Adipocyte (in vitro differentiated cells): ENCODE results near the gene CPTP.

Experiments
- DNase-seq: peaks from one replicate; pipeline ENCODE4 v3.0.0-alpha.2; 2015; ENCODE audit warnings: low read depth
- H3K27me3 ChIP-seq: replicated peaks from 2 replicates; pipeline ENCODE4 v1.7.0; 2013; ENCODE audit warnings: mild to moderate bottlenecking, low read length, moderate library complexity; ENCODE audit not compliant: control insufficient read depth, insufficient read depth
- H3K36me3 ChIP-seq: 2 replicates; pipeline ENCODE4 v1.7.0; 2013; ENCODE audit warnings: low read length, mild to moderate bottlenecking, moderate library complexity; ENCODE audit not compliant: control insufficient read depth, insufficient read depth, severe bottlenecking
- H3K4me1 ChIP-seq: 2 replicates; pipeline ENCODE4 v1.7.0; 2013; ENCODE audit warnings: mild to moderate bottlenecking, low read length, moderate library complexity; ENCODE audit not compliant: control insufficient read depth, insufficient read depth
- H3K4me3 ChIP-seq: 2 replicates; pipeline ENCODE4 v1.7.0; 2013; ENCODE audit warnings: mild to moderate bottlenecking, low read length, moderate library complexity
- H3K9ac ChIP-seq: 2 replicates; pipeline ENCODE4 v1.7.0; 2013; ENCODE audit warnings: mild to moderate bottlenecking, low read length, moderate library complexity
- H3K9me3 ChIP-seq: 2 replicates; pipeline ENCODE4 v1.7.0; 2013; ENCODE audit warnings: mild to moderate bottlenecking, low read length, moderate library complexity; ENCODE audit not compliant: control insufficient read depth

Gene CPTP

DNA sequence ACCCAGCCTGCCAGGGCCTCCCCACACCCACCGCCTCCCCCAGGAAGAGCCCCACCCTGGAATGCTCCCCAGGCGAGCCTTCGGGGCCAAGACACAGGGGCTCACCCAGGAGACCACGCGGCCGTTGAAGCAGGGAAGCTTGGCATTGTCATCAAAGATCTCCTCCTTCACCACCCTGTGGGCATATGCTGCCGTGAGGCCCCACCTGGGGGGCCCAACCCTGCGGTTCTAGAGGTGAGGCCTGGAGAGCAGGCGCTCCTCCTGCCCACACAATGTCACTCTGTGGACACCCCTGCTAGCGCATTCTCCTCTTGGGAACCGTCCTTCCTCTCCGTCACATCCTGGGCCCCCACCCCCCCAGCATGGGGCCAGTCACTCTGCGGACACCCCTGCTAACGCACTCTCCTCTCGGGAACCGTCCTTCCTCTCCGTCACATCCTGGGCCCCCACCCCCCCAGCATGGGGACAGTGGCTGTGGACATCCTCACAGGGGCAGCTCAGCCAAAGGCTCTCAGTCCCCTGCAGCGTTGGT is 18.0 kb downstream of the CPTP start:
- Histone ChIP-seq H3K4me1 (peaks cover 34% of the 10 kb centered on the region), H3K9me3 (no peaks in the 10 kb centered on the region), H3K27me3 (no peaks in the 10 kb centered on the region), H3K36me3 (peaks cover 27% of the 10 kb centered on the region), H3K9ac (no peak overlapping the region), H3K4me3 (no peak overlapping the region)
- DNase-seq: no peak

DNA sequence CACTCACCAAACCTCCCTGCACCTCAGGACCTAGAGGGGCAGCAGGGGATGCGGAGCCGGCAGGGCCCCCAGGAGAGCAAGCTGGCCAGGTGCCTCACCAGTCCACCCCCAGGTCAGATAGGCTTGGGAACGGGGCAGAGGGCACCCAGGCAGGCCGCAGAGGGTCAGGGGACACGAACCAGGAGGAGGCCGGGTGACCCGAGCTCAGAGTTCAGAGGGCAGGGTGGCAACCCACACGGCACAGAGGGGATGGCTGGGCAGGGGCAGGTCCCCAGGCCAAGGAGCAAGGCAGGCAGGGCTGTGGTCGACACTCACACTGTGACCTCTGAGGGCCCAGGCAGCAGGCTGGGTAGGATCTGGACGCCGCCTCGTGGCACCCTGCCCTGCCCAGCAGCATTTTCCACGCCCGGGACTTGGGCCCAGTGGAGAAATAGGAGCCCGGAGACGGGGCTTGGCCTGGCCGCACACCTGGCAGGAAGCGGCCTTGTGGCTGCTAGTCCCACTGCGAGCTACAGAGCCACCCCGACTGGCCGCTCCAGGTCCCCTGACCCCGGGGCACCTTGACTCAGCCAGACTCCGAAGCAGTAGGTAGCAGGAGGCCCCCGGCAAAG is 19.3 kb downstream of the CPTP start:
- Histone ChIP-seq H3K36me3 (peaks cover 19% of the 10 kb centered on the region), H3K4me1 (peaks cover 36% of the 10 kb centered on the region), H3K9me3 (no peaks in the 10 kb centered on the region), H3K4me3 (no peak overlapping the region), H3K27me3 (no peaks in the 10 kb centered on the region), H3K9ac (no peak overlapping the region)
- no peak for DNase-seq

- no peaks in the 10 kb centered on the region for H3K9me3 ChIP-seq
- H3K36me3 ChIP-seq: peaks cover 15% of the 10 kb centered on the region
- peak overlapping the region; percentile 89 for H3K9ac ChIP-seq
- H3K4me3 ChIP-seq: peak overlapping the region; percentile 12
- no peaks in the 10 kb centered on the region for H3K27me3 ChIP-seq
- peak; percentile 77 for DNase-seq
- H3K4me1 ChIP-seq: peaks cover 36% of the 10 kb centered on the region
These were observed 20.2 kb downstream of the CPTP start for GRCh38 chr1:1344655-1345361.

GRCh38 chr1:1345384-1345783 is 20.8 kb downstream of the CPTP start:
- DNase-seq: no peak
- Histone ChIP-seq H3K4me1 (peaks cover 36% of the 10 kb centered on the region), H3K9me3 (no peaks in the 10 kb centered on the region), H3K36me3 (peaks cover 14% of the 10 kb centered on the region), H3K9ac (peak overlapping the region; percentile 89), H3K27me3 (no peaks in the 10 kb centered on the region), H3K4me3 (peak overlapping the region; percentile 12)

- peak overlapping the region; percentile 89 for H3K9ac ChIP-seq
These were observed 21.4 kb downstream of the CPTP start for GRCh38 chr1:1345860-1346500.

DNA sequence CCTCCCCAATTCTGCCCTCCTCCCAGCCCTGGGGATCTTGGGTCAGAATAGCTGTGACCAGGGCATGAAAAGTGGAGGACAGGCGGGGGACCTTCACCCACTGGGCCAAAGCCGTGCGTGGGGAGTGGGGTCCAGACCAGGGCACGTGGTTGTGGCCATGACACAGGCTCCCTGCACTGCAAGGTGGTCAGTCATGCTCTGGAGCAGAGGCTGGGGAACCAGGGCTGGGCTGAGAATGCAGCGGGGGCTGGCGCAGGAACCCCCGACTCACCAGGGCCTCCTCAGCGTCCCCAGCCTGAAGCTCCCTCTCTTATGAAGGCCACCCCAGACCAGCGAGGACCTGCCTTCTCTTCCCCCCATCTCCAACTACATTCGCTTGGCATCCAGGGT is 21.9 kb downstream of the CPTP start:
- H3K4me1 ChIP-seq: peaks cover 36% of the 10 kb centered on the region
- DNase-seq: no peak
- no peaks in the 10 kb centered on the region for H3K27me3 ChIP-seq
- H3K36me3 ChIP-seq: peaks cover 4% of the 10 kb centered on the region
- peak overlapping the region; percentile 54 for H3K4me3 ChIP-seq
- no peaks in the 10 kb centered on the region for H3K9me3 ChIP-seq
- H3K9ac ChIP-seq: peak overlapping the region; percentile 89

More at GRCh38 chr1:1345860-1346500, 21.4 kb downstream of the CPTP start:
- peaks cover 9% of the 10 kb centered on the region for H3K36me3 ChIP-seq
- H3K27me3 ChIP-seq: no peaks in the 10 kb centered on the region
- peak overlapping the region; percentile 54 for H3K4me3 ChIP-seq
- no peak for DNase-seq
- H3K9me3 ChIP-seq: no peaks in the 10 kb centered on the region
- peaks cover 36% of the 10 kb centered on the region for H3K4me1 ChIP-seq

GRCh38 chr1:1347026-1347595 is 22.5 kb downstream of the CPTP start:
- peak overlapping the region; percentile 89 for H3K9ac ChIP-seq
- DNase-seq: no peak
- no peaks in the 10 kb centered on the region for H3K27me3 ChIP-seq
- peaks cover 38% of the 10 kb centered on the region for H3K4me1 ChIP-seq
- no peaks in the 10 kb centered on the region for H3K36me3 ChIP-seq
- no peaks in the 10 kb centered on the region for H3K9me3 ChIP-seq
- H3K4me3 ChIP-seq: peak overlapping the region; percentile 89

DNA sequence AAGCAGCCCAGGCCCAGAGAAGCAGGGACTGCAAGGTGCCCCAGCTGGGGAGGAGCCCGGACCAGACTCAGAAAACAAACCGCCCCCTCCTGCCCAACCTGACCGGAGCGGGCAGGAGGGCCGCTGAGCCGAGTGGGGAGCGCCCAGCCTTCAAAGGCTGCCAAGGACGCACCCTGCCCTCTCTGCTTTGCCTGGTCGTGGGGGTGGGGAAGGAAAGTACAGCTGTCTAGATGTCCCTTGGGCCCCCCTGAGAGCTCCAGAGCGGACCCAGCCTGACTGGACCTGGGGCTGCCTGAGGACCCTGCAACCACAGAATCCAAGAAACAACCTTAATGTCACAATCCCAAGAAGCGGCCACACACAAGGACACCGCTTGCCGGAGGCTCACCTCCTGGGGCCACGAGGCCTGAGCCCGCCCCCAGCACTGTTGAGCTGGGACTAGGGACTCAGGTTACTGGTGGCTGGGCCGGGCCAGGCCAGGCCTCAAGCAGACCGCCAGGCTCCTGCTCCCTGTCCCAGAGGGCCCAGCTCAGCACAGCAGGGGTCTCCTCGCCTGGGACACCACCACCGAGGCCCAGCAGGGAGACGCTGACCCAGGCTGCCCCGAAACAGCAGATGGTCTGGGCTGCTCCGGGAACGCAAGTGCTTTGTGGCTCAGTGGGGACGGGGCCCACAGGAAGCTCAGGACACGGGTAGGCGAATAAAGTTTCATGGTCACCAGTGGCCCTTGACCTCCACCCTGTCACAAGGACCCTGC is 23.2 kb downstream of the CPTP start:
- H3K36me3 ChIP-seq: peaks cover 6% of the 10 kb centered on the region
- DNase-seq: peak; percentile 55
- no peaks in the 10 kb centered on the region for H3K27me3 ChIP-seq
- no peaks in the 10 kb centered on the region for H3K9me3 ChIP-seq
- H3K4me3 ChIP-seq: peak overlapping the region; percentile 89
- H3K4me1 ChIP-seq: peaks cover 46% of the 10 kb centered on the region
- H3K9ac ChIP-seq: peak overlapping the region; percentile 89

DNA sequence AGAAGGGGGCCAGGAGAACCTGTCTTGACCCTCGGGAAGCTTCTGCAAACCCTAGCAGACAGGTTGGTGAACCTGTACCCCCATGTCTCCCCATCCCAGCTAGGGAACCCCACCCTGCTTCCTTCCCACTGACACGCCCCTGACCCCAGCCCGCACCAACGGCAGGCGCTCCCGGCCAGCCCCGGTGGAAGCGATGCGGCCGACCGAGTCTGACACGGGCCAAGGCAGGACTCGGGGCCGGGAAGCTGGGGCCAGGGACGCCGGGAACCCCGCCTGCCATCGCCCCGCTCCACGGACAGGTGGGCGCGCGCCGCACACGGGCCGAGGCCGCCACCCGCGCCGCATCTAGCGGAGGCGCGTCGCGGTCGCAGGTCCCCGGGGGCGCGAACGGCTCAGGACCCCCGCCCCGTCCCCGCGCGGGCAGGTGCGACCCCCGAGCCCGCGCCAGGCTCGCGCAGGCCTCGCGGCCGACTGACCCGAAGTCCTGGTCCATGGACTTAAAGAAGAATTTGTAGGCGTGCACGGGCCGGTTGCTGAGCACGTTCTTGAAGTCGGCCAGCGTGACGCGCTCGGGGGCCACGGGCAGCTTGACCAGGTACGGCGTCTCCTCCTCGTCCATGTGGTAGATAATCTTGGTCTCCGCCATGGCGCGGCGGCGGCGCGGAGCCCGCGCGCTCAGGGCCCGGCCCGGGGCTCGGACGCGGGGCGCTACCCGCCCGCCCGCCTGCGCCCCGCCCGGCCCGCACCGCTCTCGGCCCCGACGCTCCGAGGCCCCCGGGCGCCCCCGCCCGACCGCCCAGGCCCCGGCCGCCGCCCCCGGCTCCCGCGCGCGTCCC is 24.0 kb downstream of the CPTP start:
- no peaks in the 10 kb centered on the region for H3K27me3 ChIP-seq
- H3K4me3 ChIP-seq: peak overlapping the region; percentile 89
- peaks cover 14% of the 10 kb centered on the region for H3K36me3 ChIP-seq
- H3K9ac ChIP-seq: peak overlapping the region; percentile 89
- no peak for DNase-seq
- H3K9me3 ChIP-seq: no peaks in the 10 kb centered on the region
- H3K4me1 ChIP-seq: peaks cover 53% of the 10 kb centered on the region
